ENCODE measurements around the gene PTPRO.
"Not testable (repeated sequence)": the region's sequence is repeated elsewhere in the genome, so short reads cannot be mapped to it uniquely, and the experiment has no call there.

The PTPRO gene

DNA sequence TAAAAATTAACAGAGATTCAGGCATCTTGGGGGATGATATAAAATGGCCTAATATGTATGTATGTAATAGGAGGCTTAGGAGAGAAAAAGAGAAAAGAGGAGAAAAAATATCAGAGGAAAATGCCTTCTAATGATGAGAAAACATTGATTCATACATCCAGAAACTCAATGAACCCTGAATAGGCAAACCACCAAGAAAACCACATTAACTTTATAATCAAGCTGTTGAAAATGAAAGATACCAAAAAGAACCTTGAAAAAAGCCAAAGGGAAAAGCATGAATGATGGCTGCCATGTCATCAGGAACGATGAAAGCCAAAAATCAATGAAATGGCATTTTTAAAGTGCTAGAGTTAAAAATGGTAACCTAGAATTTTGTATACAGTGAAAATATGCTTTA is 286.6 kb downstream of the PTPRO start:
- DNase-seq = no peak

DNA sequence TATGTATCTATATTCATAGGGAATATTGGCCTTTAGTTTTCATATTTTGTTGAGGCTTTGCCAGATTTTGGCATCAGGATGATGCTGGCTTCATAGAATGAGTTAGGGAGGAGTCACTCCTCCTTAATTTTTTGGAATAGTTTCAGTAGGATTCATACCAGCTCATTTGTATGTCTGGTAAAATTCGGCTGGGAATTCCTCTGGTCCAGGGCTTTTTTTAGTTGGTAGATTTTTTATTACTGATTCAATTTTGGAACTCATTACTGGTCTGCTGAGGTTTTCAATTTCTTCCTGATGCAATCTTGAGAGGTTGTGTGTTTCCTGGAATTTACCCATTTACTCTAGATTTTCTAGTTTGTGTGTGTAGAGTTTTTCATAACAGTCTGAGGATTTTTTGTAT is 291.7 kb downstream of the PTPRO start:
- no peak for DNase-seq

DNA sequence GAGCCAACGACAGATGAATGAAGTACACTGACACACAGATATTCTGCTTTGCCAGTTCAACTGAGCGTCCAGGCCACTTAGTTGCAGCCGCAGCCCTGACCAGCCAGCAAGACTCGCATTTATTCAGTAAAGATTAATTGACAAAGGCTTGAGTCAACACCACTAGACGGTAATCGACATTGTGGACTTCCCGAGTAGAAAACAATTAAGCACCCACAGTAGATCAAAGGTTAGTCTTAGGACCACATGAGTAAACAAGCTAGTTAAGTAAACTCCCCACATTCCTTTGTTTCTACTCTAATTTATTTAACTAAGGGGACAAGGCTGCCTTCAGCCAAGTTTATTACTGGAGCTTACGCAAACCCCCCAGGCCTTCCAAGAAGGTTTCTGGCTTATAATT is 294.2 kb downstream of the PTPRO start:
- not testable (repeated sequence) for DNase-seq

DNA sequence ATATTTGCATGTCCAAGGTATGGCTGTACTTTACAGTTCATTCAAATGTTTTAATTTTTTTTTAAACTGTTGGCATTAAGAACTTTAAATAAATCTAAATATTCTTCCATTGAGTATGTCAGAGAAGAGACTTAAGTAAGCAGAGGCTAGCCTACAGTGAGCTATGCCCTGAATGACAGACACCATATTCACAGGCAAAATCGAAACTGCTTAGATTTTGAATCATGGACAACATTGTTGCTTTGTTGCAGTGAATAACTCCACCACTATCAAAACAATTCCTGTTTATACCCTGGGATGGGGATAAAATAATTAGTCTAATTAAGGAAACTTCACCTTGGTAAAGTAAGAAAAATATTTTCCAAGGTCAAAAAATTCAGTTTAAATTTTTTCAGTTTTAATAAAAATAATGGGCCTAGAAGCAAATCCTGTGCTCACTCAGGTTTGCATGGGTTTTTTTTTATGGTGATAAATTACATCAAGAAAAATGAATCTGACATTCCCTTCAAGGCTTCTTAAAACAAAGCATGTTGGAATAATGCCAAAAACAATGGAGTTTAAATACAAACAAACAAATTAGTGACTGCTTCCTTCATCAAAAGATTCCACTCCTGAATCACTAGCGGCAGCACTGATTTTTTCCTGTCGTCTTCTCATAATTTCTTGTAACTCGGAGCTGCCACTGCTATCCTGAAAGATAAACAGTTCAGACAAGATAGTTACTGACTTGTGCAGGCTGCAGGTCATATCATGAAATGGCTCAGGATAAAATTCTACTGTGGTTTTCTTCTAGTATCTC is 298.6 kb downstream of the PTPRO start:
- DNase-seq = no peak

DNA sequence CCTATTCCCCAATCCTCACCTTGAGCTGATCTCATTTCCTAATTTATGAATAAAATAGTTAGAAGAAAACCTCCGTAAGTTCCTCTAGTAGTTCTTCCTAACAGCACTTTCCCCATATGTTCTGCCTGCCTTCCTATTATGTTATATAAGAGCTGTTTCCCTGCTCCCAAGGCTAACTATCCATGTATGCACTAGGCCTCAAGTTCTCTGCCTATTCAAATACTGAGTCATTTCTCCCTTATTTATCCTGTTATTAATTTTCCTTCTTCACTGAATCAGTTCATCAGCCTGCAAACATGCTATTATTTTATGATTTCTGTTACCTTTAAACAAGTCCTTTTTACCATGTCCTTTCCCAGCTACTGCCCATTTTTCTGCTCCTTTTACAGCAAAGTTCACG is 302.8 kb downstream of the PTPRO start:
- DNase-seq = no peak

DNA sequence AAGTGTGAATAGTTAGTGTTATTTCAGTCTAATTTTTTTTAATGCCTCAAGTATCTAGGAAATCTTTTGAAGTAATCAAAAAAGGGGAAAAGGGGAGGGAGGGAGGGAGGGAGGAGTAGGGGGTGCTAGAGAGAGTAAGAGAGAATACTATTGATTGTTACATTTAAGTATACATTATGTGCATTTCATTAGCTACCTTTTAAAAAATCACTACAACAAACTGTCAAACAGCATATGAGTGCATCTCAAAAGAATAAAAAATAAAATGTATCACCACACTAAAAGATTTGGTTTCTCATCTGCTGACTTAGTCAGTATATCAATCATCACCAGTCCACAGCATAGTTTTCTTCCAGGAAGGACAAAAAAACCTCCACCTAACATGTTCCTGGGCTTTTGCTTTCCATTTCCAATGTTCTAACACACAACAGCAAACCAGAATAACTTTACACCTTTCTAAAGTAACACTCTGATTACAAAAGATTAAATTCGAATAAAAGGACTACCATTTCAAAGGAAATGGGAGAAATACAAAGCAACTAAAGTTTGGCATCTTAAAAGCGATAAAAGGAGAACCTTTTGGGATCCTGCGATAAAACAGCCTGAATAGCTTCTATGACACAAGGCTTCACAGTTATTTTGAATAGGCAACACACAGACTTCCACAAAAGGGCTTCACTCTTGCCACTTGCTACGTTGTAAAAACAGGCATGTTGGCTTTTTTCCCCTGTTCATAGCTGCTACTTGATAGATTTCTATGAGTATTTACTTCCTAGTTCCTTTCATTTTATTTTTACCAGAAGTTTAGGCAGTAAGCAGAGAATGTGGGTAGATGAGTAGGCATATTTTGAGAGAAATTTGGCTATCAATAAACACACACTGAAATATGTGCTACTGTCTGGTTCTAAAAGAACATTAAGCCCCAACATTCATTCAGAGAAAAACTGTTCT is 306.0 kb downstream of the PTPRO start:
- no peak for DNase-seq

DNA sequence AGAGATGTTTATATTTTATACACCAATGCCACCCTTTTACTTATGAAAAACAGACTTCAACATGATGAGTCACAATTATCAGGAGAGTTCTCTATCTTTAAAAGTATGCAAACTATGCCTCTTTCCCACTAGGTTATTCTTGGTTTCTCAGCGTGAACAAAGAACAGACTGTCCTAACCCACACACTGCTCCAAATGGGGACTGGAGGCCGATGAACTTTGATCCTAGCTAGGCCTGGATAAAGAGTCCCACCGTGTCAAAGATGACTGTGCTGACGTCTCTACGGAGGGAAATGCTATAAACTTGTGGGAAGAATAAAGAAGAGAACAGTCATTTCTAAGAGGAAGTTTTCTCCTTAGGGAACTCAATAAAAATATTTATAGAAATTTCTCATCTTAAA is 306.8 kb downstream of the PTPRO start:
- no peak for DNase-seq

DNA sequence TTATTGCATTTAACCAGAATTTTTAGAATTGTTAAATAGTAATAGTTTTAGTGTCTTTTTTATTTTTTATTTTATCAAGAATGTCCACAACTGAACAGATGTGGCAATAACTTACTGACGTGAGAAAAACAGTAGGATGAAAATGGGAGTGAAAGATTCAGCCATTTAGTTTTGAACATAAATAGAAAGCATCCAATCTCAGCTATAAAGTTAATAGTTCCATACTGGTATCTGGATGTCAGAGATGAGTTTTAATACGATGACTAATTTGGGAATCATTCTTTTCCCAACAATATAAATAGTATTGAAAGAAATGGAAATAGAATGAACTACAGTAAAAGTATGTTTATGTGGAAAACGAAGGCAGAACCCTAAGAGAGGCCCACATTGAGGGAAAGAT is 307.5 kb downstream of the PTPRO start:
- DNase-seq = no peak

DNA sequence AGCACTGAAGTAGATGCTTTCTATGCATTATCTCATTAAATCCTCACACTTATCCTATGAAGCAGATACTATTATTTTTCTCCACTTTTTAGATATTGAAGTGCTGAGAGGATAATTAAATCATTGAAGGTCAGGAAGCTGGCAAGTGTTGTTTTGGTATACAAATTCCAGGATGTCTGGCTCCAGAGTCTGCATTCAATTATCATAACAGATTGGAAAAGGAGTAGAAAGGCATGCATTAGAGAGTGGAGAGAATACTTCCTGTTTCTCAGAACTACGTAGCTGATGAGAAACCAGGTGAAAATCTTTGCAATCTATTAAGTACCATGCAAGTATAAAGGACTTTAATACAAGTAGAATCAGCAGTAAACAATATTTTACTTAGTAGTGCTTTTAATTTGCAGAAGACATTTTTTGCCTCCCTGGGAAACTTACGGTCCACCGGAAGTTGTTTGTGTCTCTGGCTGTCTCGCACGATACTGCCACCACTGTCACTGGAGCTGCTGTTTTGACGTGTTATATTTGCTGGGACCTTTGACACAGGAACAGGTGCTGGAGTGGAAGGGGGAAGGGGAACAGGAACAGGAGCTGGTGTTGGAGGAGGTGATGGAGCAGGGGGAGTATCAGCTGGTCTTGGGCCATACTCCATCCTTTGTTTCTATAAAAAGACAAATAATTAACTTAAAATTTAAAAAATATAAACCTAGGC is 308.9 kb downstream of the PTPRO start:
- DNase-seq = no peak

DNA sequence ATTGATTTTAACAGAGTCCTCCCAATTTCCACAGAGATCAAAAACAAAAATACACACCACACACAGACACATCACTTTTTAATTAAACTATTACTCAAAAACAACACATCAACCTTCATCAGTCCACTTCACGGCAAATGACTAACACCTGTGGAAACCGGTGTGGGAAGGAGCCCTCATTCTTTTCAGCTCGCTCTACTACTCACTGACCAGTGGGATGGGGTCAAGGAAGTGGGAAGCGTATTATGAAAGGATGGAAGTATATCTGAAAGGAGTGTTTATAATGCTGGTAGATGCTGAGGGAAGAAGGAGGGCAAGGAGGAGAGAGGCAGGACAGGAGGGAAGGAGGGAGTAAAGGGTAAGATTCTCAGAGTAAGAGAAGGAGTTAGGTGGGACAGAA is 310.4 kb downstream of the PTPRO start:
- no peak for DNase-seq

DNA sequence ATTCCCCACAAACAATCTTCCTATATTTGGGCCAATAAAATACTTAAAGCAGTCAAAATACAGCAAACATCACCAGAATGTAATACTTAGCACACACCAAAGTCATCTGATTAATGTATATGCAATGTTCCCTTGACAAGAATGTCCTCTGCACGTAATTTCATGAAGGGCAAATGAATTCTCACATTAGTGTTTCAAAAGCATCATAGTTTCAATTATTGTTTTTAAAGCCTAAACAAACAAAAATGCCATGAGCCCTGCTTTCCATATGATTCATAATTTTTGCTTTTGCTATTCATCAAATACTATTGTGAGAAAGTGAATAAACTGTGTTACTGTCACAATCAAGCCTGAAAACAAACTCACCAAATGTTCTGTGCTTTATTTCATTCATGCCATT is 310.9 kb downstream of the PTPRO start:
- DNase-seq = no peak

DNA sequence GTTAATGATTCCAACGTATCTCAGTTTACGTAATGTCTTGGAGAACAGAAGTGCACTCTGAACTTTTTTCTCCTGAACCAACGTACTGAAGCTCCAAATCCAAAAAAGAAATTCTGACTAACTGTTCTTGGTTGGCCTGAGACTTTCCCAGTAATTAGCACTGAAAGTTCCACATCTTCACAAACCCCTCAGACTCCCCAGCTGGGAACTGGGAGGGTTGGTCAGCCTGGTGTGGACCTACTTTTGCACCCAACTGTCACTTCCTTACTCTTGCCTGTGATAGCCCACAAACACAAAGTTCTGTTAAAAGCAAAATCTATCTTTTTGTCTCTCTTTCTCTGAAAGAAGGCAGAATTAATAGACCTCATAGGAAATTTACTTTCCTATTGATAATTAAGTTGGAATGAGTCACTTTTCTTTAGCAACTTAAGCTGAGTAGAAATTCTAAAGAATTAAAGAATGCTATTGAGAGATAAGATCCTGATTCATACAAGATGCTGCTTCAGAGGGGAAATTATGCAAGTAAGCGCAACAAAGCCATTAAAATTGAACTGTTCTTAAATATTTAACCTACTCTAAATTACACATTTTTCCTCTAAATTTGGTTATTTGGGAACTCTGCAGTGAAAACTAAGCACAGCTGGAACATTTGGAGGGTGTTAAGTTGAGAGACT is 311.8 kb downstream of the PTPRO start:
- DNase-seq = no peak

DNA sequence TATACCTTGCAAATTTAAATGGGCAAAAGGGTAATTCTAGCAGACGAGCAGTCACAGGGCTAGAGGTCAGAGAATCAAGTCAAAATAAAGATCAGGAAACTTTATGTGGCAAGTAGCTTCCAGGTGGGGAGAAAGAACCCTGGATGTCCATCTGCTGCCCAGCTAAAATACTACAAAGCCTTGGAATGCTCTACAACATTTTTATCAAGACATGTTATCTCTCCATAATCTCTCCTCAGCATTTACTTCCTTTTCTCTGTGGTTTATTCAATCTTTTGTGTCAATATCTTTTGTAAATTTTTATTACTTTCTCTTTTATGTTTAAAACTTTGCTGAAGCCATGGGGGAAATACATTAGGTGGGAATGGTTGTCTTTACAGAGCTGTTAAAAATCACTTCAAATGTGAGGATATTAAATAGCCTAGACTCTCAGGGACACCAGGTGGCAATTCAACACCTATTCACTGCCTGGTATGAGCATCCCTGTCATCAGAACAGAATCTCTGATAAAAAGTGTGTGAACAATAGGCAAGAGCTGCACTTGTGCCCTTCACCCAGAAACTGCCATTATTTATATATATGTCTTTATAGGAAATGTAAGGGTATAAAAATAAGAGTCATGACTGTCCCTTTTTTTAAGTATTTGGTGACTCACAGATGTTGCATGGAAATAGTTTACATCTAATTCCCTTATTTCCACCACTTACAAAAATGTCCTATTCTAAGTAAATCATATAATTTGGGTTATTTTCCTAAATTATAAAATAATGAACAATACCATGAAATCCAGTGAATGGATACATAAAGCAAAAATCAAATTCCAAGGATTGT is 314.0 kb downstream of the PTPRO start:
- DNase-seq = no peak

DNA sequence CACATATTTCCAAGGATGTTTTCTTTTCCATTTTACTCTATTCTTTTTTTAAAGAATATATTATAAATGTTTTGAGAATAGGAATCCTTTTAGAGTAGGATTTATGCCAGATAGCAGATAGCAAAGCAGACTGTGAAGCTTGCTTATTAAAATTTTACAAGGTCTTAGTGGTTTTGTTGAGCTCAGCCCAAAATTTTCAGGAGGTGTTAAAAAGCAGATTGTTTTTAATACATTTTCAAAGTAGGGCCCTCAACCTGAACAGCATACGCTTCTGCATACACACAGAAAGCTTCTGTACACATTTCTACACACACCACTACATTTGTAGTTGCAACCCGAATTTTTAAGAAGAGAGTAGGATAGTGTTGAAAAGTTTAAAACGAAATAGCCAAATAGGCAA is 315.9 kb downstream of the PTPRO start:
- no peak for DNase-seq

DNA sequence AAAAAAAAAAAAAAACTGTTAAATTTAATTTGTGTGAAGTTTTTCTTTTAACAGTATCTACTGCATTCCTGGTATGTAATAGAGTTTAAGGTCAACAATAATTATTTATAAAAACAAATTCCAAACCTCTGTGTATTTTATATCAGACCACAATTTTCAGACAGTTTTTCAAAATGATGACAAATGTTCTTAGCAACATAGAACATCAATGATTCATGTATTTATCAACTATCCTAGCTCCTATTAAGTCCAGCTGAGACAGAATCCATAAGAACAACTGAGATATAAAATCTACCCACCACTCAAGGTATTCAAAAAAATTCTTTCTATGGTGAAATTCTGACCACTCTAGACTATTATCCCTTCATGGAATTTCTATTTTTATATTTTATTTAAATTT is 322.4 kb downstream of the PTPRO start:
- no peak for DNase-seq

DNA sequence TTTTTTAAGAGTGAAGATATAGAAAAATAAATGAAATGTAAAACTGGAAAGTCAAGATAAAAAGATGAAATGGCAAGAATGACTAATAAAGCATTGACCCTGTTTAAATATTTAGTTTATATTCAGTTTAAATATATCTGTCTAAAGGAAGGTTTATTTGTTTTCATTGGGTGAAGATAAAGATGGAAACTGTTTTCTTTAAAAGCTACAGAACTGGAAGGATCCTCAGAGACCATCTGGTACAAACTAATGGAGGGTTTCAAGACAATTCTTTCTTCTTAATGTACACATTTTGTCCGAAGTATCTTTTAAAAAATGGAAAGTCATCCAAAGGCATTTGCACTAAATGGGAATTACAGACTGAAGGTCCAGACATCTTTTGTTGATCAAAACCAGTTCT is 324.3 kb downstream of the PTPRO start:
- DNase-seq = no peak

Measured in NCI-H446 treated with DMSO at 0.1 percent for 48 hours (cell line).